Stimulated activated CD8-positive, alpha-beta memory T cell treated with anti-CD3 and anti-CD28 coated beads, Interleukin-15, amount 100 ng/mL, for 4 hours (primary cell): ENCODE results near the gene RYR2.
A peak's percentile ranks its signal among the peaks of the same experiment; 100 is the strongest.
"Not testable (repeated sequence)": the region's sequence is repeated elsewhere in the genome, so short reads cannot be mapped to it uniquely, and the experiment has no call there.

Source experiments
- DNase-seq, 2 donors: peaks; one replicate each; pipeline ENCODE4 v3.0.0-alpha.2; 2020; ENCODE audit warnings: low read depth in 2 of 2

RYR2 gene

DNA sequence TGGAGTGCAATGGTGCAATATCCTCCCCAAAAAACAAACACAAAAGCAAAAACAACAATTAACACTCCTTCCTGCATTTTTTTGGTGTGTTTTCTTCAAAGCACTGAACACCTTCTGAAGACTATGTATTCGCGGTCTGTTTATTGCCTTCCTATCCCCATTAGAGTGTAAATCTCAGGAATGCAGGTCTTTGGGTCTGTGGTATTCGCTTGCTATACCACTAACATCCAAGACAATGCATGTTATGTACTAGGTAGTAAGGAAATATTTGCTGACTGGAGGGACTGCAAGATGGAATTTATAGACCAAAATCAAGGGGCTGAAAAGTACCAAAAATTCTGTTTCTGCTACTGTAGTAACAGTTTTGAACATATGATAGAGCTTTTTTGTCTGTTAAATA is 299.4 kb downstream of the RYR2 start:
- DNase-seq: no peak

DNA sequence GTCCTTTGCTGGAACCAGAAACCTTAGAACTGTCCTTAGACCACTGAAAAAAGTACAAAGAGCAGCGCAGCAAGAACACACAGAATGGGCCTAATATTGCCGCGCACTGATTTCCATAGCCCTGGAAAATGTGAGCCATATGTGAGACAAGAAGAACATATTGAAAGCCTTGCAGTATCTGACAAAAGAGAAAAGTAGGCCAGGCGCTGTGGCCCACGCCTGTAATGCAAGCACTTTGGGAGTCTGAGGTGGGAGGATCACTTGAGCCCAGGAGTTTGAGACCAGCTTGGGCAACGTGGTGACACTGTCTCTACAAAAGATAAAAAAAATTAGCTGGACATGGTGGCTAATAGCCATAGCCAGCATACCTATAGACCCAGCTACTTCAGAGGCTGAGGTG is 300.7 kb downstream of the RYR2 start:
- no peak for DNase-seq

DNA sequence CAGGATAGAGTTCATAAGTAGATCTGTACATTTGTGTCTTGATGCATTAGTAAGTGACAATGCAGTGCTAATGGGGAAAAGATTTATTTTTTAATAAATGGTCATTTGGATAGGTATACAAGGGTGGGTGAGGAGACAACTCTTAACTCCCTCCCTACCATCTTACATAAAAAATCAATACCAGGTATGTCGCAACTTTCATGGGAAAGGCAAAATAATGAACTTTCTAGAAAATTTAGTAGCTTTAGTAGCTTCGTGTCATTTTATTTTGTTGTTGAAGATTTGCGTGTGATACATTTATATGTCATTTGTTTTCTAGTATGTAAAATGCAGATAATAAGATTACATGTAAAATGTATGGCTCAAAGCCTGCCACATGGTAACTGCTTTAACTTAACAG is 310.8 kb downstream of the RYR2 start:
- no peak for DNase-seq

DNA sequence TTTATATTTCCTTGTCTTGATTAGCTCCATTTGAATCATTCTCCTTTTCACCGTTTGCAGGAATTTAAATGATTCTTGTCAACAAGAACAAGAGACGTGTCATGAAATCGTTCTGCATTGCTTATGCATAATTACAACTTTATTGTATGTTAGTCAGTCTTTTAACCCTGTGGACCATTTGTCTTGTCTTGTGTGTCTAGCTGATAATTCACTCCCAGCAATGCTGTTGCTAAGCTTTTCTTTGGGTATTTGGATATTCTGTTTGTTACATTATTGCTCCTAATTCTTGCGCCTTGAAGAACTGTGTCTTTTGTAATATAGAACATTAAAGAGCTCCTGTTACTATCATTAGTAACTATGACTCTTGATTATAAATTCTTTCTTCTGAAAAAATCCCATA is 311.9 kb downstream of the RYR2 start:
- DNase-seq: no peak

DNA sequence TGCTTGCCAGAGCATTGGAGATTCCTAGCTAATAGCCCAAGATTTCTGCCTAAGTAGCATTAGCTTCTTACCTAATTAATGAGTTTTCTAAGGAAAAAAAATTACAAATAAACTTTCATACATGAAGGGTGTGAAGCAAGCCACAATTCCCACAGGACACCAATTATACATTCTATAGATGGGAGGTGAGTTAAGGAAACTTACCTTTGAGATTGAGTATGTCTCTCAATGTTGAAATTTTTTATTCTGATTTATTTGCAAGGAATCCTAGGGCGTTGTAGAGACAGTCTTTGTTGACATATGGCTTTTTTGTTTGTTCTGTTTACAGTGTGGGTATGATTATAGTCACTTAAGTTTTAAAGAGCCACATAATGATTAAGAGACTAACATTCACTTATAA is 313.0 kb downstream of the RYR2 start:
- DNase-seq: no peak

DNA sequence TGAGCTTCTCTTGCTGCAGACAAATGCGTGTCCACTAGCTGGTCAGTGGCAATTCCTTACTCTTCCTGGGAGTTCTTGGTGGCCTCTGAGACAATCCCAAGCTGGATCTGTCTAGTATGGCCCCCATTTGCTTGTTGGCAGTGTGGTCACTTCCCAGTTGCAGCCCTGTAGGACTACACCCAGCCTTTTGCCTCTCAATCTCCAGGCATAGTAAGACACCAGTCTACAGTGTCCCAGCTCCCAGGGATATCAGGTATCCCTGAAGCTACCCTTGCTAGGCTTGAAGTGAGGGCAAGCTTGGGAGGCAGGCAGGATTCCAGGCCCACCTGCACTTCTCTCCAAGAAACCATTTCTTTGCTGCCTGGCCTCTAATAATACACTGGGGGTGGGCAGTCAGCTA is 316.6 kb downstream of the RYR2 start:
- DNase-seq: no peak

DNA sequence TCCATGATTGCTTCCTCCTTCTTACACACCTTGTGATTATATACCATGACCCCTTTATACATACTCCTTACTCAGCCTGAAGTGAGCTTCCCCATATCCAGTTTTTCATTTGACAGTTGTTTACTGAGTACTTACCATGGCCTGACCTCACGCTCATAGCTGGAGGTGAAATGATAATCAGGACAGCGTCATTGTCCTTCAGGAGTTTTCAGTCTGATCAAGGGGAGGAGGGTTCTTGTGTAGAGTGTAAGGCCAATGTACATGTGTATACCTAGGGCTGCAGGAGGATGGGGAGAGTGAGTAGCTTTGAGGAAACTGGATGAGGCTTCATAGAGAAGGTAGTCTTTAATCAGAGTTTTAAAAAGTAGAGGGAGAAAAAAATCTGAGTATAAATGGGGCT is 325.8 kb downstream of the RYR2 start:
- no peak for DNase-seq

DNA sequence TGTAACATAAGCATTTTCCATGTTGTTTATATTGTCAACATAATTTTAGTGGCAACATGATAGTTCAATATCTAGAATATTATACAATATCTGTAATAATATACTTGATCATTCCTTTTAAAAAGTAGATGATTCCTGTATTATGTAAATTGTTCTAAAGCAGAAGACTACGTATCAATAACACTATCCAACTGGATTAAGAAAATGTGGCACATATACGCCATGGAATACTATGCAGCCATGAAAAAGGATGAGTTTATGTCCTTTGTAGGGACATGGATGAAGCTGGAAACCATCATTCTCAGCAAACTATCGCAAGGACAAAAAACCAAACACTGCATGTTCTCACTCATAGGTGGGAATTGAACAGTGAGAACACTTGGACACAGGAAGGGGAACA is 329.5 kb downstream of the RYR2 start:
- not testable (repeated sequence) for DNase-seq

DNA sequence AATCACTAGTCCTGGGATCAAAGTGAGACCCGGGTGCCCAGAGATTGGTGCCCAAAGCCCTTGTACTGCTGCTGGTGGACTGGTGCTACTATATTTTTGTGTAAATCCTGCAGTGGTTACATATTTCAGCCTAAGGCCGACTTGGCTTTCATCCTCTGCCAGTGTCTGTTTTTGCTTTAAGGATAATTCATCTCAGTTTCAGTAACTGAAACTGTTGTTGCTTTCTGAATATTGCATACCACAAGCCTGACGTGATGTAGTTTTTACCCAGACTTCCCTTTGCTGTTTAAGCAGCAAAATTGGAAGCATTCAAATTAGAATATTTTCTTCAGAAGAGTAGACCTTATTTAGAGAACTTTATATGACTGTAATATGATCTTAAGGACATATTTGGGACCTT is 341.8 kb downstream of the RYR2 start:
- no peak for DNase-seq

DNA sequence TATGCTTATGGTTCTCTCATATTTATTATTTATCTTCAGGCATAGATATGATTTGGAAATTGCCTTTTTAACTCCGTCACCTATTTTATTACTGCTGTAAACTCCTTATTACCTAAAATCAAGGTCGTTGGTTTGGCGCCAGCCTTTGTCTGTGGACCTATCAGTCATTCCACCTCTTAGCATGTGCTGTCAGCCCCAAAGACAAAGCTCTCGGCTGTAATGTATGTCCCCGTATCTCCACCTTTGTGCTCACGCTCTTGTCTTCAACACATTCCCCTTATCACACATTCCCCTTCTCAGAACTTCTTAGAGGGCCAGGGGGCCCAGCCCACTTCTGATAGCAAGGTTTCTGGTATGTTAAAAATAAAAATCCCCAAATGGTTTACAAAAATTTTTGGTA is 342.2 kb downstream of the RYR2 start:
- DNase-seq: no peak

DNA sequence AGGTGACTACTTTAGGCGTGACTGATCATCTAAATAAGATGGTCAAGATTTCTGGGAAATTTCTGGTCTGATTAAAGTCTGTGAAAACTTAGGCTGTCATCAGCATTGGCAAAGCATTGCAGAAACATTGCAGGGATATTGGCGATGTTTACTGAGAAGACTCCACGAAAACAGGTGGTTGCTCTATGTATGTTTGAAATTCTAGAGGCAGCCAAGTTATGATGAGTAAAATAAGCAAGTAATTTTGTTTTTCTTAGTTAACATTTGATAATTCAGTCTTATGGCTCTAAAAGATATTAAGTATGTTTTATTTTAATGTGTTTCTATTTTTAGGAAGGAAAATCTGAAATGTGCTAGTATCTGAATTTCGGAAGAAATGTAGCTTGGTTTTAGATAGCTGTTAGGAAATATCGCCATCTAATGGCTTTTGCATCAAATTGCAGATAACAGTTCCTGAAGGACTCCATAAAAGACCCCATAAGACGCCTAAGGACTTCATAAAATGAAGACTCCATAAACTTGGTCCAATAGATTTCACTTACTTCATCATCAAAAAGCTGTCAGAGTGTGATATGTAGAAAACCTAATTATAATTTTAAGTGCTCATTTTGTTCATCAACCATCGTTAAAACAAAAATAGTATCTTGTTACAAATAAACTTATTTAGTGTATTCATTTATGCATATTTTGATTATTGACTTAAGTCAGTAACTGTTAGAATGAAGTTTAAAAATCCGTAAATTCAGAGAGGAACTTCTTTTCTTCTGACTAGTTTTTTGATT is 344.6 kb downstream of the RYR2 start:
- DNase-seq: no peak

DNA sequence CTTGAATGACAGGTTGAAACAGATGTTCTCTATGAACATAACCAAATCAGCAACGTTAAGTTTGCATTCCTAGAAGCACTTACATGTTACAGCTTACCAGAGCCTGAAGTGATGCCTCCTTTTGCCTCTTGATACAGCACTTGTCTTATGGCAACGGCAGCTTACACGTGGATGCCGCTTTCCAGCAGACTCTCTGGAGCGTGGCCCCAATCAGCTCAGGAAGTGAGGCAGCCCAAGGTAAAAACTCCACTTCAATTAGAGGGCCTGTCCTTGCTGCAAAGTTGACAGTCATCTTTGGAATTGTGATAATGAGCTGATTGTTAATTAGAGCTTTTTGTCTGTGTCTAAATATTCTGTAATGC is 345.1 kb downstream of the RYR2 start:
- DNase-seq: no peak

DNA sequence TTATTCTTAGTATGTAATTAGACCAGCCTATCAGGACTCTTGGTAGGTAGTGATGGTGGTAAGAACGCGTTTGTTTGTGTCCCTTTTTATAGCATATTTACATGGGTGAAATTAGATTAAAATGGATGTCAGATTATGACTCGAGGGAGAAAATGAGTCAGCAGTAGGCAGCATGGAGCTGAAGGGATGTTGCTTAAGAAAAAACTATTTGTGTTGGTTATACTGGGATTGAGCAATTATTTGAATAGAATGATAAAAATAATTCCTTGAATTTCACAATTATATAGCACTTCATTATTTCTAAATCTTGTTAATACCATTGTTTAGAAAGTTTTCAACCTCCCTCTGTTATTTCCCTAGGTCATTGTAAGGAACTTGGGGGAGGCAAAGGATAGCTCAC is 348.8 kb downstream of the RYR2 start:
- DNase-seq: no peak

DNA sequence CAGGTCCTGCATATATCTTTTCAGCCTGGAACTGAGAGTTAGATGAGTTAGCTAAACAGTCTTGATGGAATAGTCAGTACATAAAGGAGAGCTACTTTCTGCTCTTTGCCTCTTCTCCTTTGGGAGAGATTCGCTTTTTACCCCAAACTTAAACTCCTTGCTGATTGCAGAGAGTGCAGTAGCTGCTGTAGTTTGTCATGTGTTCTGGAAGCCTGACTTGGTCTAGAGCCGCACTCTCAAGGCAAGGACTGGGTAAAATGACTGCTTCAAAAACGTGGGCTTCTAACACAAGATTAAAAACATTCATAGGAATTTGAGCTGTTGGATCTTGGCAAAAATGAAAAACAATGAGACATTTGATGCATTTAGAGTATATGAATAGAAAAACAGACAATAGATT is 351.6 kb downstream of the RYR2 start:
- no peak for DNase-seq

DNA sequence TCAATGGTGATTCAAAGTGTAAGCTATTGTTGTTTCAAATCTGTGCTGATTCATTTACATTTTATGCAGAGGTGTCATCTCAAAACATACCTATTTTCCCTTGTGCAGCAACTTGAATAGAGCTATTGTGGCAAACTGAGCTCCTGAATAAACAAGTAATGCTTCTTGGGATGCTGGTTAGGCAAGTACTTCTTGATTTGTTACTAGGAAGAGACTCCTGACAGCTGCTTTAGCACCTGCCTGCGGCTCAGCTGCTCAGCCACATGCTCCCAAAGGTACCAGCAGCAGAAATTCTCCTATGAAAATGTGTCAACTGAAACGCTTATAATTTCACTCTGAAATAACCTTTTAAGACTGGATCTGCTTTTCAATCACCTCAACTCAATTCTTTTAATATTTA is 352.3 kb downstream of the RYR2 start:
- no peak for DNase-seq

DNA sequence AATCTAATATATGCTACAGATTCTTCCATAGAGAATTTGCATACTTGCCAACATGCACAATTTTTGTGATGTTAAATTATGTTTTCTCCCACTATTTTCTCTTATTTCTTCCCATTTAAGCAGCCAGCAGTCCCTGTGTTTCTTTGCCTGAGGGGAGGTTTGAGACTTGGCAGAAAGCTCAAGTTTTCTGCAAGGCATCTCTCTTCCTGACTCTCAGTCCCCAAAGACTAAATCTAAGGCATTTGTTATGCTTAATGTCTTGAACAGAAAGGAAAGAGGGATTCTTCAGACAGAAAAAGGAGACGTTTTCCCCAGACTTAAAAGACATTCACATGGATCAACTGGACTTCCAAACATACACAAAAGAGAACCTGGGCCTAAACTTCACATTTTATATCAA is 354.4 kb downstream of the RYR2 start:
- DNase-seq: no peak

DNA sequence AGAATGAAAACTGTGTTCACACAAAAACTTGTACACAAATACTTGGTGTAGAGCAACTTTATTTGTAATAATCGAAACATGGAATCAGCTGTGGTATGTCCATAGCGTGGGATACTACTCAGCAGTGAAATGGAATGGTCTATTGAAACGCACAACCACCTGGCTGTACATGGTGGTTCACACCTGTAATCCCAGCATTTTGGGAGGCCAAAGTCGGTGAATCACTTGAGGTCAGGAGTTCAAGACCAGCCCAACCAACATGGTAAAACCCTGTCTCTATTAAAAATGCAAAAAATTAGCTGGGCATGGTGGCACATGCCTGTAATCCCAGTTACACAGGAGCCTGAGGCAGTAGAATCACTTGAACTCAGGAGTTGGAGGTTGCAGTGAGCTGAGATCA is 356.8 kb downstream of the RYR2 start:
- DNase-seq: no peak

DNA sequence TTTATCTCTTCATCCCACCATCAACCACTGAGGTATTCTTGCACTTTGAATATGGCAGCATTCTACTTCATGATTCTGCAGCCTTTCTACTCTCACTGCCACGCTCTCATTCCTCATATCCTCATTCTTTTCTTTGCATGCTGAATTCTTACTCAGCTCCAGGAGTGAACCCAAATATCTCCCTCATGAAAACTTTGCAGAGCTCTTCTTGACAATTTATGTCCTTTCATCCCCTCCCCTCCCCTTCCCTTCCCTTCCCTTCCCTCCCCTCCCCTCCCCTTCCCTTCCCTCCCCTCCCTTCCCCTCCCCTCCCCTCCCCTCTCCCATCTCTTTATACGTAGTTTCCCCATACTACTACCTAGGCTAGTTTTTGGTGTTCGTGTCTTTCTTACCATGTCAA is 363.9 kb downstream of the RYR2 start:
- DNase-seq: no peak

DNA sequence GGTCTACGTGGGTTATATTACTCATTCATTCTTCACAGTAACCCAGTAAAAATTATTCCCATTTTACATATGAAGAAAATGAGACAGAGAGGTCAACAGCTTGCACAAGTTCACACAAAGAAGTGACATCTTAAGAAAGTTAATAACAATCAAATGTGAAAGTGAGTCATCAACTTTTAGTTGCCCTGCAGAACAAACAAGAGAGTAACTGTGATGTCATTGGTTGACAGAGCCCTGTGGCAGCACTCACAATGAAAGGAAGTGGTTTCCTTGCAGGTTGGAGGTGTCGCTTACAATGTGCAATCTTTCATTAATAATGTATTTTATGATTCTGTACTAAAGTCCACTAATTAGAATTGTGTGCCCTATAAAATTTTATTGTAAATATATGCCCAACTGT is 369.6 kb downstream of the RYR2 start:
- peak in 1 of 2 donors; percentile 3 for DNase-seq

DNA sequence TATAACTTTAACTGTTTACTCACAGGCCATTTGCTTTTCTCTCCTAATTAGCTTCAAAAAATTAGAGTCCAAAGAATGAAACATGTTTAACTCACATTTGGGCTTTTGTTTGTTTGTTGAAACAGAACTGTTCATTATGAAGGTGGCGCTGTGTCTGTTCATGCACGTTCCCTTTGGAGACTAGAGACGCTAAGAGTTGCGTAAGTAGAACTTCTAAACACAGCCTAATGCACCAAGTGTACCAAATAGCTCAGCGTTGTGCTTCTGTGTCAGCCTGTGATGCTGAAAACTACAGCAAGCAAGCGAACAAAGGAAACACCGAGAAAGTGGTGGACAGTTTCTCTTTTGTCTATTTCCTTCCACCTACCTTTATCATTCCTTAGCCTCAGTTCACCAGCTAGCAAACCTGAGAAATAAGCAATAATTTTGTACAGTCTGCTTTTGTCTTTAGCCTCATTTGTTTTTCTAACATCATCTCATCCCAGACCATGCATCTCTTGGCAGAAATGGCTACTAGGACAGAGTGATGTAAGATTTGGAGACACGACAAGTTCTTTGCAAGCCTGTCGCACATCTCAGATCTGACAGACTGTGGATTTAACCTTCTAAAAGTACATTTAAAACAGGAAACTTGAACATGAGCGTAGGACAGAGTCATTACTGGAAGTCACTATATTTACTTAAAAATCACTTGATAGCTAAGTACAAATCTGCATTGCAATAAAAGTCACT is 375.1 kb downstream of the RYR2 start:
- DNase-seq: no peak

DNA sequence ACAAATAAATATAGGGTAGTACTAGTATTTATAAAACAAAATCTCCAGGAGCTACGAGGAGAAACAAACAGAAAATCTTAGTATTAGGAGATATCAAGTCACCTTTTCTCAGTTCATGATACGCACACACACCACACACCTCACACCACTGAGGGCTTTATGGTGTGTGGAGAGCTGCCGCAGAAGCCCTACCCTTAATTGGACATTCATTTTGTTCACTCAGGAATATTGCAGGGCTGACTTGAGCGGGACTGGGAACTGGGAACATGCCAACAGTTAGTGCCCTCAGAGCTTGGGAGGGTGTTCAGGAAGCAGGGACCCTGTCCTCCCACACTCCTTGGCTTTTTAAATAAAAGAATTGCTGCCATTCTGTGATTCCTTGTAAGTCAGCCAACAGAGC is 386.8 kb downstream of the RYR2 start:
- no peak for DNase-seq

DNA sequence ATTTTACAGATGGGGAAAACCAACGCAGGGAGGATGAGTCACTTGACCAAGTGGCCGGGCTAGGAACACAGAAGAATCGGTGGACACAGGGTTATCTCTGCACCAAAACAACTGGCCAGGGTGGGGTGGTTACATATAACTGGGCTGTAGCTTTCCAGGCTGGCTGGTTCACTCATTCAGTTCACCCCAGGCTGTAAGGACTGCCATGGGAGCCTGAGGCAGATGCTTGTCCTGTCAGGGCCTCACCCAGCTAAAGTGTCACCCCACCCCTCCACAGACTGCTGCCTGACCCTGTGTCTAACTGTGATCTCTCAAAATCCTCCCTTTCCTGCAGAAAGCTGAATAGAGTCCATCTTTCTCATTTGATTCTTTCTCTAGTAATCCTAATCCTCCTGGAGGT is 387.3 kb downstream of the RYR2 start:
- DNase-seq: no peak

DNA sequence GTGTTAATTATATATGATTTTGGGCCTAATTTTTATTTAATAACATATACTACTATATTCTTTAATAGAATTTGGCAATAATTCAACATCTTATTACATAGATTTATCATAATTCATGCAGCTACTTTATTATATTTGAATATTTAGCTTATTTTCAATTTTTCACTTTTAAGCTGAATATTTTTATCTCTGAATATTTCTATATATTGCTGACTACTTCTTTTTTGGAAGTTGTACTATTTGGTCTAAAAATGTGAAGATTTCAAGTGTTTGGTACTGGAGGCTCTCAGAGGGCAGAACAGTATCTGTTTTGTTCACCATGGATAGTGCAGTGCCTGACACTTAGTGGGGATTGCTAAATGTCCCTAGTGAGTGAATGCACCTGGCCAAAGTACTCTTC is 389.5 kb downstream of the RYR2 start:
- no peak for DNase-seq

DNA sequence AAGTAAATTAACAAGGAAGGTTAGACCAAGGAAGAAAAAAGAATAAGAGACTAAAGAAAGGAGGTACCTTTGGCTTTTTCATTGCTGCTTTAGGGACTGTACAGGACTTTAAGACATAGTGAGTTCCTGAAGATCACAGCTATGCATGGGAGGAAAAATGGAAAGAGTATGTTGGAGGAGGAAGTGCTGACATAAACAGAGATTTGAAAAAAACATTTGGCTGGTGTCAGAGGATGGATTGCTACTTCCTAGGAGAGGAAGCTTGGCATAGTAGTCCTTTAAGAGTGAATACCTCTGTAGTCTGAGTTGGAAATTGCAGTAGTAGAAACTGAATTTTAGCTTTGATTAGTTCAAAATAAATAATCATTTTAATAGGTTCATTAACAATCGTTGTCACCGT is 398.4 kb downstream of the RYR2 start:
- no peak for DNase-seq
